NB4 (cell line): Measurements from ENCODE around the gene HNRNPR.
A peak's percentile ranks its signal among the peaks of the same experiment; 100 is the strongest.

Source experiments
- DNase-seq: peaks from one replicate; pipeline ENCODE4 v3.0.0; 2010; ENCODE audit warnings: low read depth
- H3K4me3 ChIP-seq: one replicate; pipeline ENCODE4 v1.5.1; 2011; ENCODE audit warnings: mild to moderate bottlenecking, low read depth, low read length, moderate library complexity
- MYC ChIP-seq: IDR thresholded peaks from 2 replicates; pipeline ENCODE4 v1.6.1; 2011; ENCODE audit warnings: low read depth, low read length
- POLR2A ChIP-seq: IDR thresholded peaks from 2 replicates; pipeline ENCODE4 v1.6.1; 2011; ENCODE audit warnings: mild to moderate bottlenecking; ENCODE audit not compliant: insufficient read length; ENCODE audit errors: extremely low read depth
- TF ChIP-seq, protein P1 (sequence below): IDR thresholded peaks from 2 replicates; pipeline ENCODE4 v1.6.1; 2011; ENCODE audit warnings: low read depth, low read length
- TF ChIP-seq, protein P2 (sequence below): IDR thresholded peaks from one replicate; pipeline ENCODE4 v1.5.1; 2012; ENCODE audit warnings: low read depth, low read length

The HNRNPR gene

GRCh38 chr1:23354245-23354644, 10.2 kb upstream of the HNRNPR start:
- DNase-seq: peak; percentile 50
- no peak overlapping the region for H3K4me3 ChIP-seq
- TF ChIP-seq, protein P1, sequence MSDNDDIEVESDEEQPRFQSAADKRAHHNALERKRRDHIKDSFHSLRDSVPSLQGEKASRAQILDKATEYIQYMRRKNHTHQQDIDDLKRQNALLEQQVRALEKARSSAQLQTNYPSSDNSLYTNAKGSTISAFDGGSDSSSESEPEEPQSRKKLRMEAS: no peak
- TF ChIP-seq, protein P2, sequence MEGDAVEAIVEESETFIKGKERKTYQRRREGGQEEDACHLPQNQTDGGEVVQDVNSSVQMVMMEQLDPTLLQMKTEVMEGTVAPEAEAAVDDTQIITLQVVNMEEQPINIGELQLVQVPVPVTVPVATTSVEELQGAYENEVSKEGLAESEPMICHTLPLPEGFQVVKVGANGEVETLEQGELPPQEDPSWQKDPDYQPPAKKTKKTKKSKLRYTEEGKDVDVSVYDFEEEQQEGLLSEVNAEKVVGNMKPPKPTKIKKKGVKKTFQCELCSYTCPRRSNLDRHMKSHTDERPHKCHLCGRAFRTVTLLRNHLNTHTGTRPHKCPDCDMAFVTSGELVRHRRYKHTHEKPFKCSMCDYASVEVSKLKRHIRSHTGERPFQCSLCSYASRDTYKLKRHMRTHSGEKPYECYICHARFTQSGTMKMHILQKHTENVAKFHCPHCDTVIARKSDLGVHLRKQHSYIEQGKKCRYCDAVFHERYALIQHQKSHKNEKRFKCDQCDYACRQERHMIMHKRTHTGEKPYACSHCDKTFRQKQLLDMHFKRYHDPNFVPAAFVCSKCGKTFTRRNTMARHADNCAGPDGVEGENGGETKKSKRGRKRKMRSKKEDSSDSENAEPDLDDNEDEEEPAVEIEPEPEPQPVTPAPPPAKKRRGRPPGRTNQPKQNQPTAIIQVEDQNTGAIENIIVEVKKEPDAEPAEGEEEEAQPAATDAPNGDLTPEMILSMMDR: peak; percentile 38

GRCh38 chr1:23352096-23352695, 8.1 kb upstream of the HNRNPR start:
- no peak overlapping the region for H3K4me3 ChIP-seq
- no peak for DNase-seq
- TF ChIP-seq MYC (no peak), POLR2A (no peak)
- TF ChIP-seq, protein P1: no peak
- TF ChIP-seq, protein P2: no peak

DNA sequence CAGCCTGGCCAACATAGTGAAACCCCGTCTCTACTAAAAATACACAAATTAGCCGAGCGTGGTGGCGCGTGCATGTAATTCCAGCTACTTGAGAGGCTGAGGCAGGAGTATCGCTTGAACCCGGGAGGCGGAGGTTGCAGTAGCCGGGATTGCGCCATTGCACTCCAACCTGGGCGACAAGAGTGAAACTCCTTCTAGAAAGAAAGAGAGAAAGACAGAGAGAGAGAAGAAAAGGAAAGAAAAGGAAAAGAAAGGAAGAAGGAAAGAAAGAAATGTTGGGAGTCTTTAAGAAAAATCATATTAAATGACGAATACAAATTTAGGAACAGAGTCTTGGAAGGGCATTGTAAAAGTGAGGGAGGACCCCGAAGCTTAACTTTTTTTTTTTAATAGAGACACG, 1.8 kb upstream of the HNRNPR start:
- TF ChIP-seq, protein P2: no peak
- TF ChIP-seq POLR2A (no peak), MYC (no peak)
- TF ChIP-seq, protein P1: no peak
- DNase-seq: no peak
- H3K4me3 ChIP-seq: no peak overlapping the region

GRCh38 chr1:23344987-23345472, 946 bp upstream of the HNRNPR start:
- DNase-seq: no peak

DNA sequence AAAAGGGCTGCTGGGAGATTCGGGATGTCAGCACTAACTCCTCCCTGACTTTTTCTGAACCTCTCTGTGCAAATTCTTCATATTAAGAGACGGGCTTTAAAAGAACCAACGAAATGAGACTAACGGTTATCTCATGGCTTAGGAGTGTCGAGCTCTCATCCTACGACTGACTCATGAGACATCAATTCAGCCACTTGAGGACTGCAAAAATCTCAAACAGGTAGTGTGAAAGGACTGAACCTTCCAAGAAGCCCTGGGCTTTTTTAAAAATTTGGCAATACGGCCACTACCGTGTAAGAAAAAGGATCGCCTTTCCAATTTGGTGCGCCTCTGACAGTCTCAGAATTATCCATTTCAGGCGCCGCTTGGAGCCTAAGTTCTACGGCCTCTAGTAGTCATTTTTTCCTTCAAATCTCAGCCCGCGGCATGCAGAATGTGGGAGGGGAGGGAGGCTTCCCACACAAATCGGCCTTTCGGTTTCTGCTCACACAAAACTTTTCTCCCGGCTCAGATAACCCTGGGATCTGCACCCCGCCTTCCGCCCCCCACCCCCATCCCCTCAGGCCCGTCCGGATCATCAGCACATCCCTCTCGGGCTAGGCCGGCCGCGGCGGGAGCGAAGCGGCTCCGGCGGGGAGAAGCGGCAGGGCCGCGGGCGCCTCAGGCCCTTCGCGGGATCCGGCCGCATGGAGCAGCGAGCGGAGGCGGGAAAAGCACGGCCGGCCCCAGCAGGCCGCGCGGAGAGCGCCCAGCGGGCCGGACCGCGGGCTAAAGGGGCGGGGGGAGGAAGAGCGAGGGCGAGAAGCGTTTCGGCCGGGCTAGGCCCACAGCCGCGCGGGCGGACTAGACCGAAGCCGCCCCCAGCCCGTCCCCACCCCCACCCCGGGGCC, 618 bp downstream of the HNRNPR start:
- peak overlapping the region; percentile 79 for H3K4me3 ChIP-seq
- TF ChIP-seq, protein P2: no peak
- TF ChIP-seq POLR2A (no peak), MYC (no peak; the same call in 1 of the 2 replicates)
- TF ChIP-seq, protein P1: no peak; the same call in 1 of the 2 replicates
- peak; percentile 55 for DNase-seq

More at GRCh38 chr1:23344987-23345472, 946 bp upstream of the HNRNPR start:
- TF ChIP-seq, protein P2: no peak
- TF ChIP-seq, protein P1: no peak
- no peak for TF ChIP-seq MYC
- TF ChIP-seq POLR2A: no peak
- peak overlapping the region; percentile 67 for H3K4me3 ChIP-seq
